WTC11 (cell line): ENCODE measurements around the gene SMAD3. TPM values are rescaled to one million over a fixed set of nuclear protein-coding genes. Genes with fewer than 3 reads are reported as not detected.

Experiments used
- ATAC-seq: fragments of 200-7000 bp; cut with Tn5 transposase; 2 replicates; pipeline ENCODE4 v1.10.0; 2021; ENCODE audit warnings: mild to moderate bottlenecking, moderate library complexity
- CTCF ChIA-PET: fragments of 300-600 bp; sonication (Branson Sonifier 250); formaldehyde crosslinking; loops from one replicate; lab custom pipeline; 2021; ENCODE audit warnings: antibody characterized with exemption; lab: Charles Lee
- POLR2A ChIA-PET: fragments of 350-600 bp; sonication (Branson Sonifier 250); formaldehyde crosslinking; loops from one replicate; lab custom pipeline; 2021; ENCODE audit warnings: antibody characterized with exemption; lab: Charles Lee
- DNase-seq: peaks from one replicate; pipeline ENCODE4 v3.0.0; 2021; ENCODE audit warnings: low spot score
- H3K27ac Mint-ChIP-seq: 2 replicates; pipeline ENCODE4 v1.8.0; 2021; ENCODE audit warnings: mixed read lengths
- H3K27me3 Mint-ChIP-seq: 2 replicates; pipeline ENCODE4 v1.8.0; 2021; ENCODE audit warnings: low read depth, mild to moderate bottlenecking, moderate library complexity, mixed read lengths
- H3K36me3 Mint-ChIP-seq: 2 replicates; pipeline ENCODE4 v1.8.0; 2021; ENCODE audit warnings: mixed read lengths
- H3K4me1 Mint-ChIP-seq: 2 replicates; pipeline ENCODE4 v1.8.0; 2022; ENCODE audit warnings: mixed read lengths
- H3K4me3 Mint-ChIP-seq: 2 replicates; pipeline ENCODE4 v1.8.0; 2021; ENCODE audit warnings: mild to moderate bottlenecking, moderate library complexity, mixed read lengths
- H3K9me3 Mint-ChIP-seq: 2 replicates; pipeline ENCODE4 v1.8.0; 2021; ENCODE audit warnings: mixed read lengths
- ARID4B ChIP-seq: sonication (generic); formaldehyde crosslinking; IDR thresholded peaks from 2 replicates; pipeline ENCODE4 v1.8.0; 2023; ENCODE audit warnings: missing genetic modification reagents, mild to moderate bottlenecking, borderline replicate concordance
- CDX4 ChIP-seq: fragments of 250-450 bp; sonication (Bioruptor Pico); IDR thresholded peaks from 2 replicates; pipeline ENCODE4 v1.9.0; 2021; ENCODE audit warnings: moderate library complexity, mild to moderate bottlenecking, inconsistent platforms, borderline replicate concordance
- CREB1 ChIP-seq: sonication (generic); formaldehyde crosslinking; IDR thresholded peaks from 2 replicates; pipeline ENCODE4 v1.8.0; 2023; ENCODE audit warnings: mild to moderate bottlenecking, missing genetic modification reagents
- E2F1 ChIP-seq: sonication (generic); formaldehyde crosslinking; IDR thresholded peaks from 2 replicates; pipeline ENCODE4 v1.8.0; 2022; ENCODE audit warnings: mild to moderate bottlenecking, missing genetic modification reagents
- EMX1 ChIP-seq: fragments of 250-450 bp; sonication (Bioruptor Pico); IDR thresholded peaks from 2 replicates; pipeline ENCODE4 v1.8.0; 2021; ENCODE audit warnings: mild to moderate bottlenecking
- ERG ChIP-seq: fragments of 250-450 bp; sonication (Bioruptor Pico); IDR thresholded peaks from 2 replicates; pipeline ENCODE4 v1.8.0; 2021; ENCODE audit warnings: mild to moderate bottlenecking
- FOXJ3 ChIP-seq: sonication (generic); formaldehyde crosslinking; IDR thresholded peaks from 2 replicates; pipeline ENCODE4 v1.9.0; 2021; ENCODE audit warnings: missing genetic modification reagents, mild to moderate bottlenecking, borderline replicate concordance
- FOXP1 ChIP-seq: sonication (generic); formaldehyde crosslinking; IDR thresholded peaks from 2 replicates; pipeline ENCODE4 v1.8.0; 2022; ENCODE audit warnings: missing genetic modification reagents, mild to moderate bottlenecking, moderate library complexity, borderline replicate concordance
- FOXP4 ChIP-seq: sonication (generic); formaldehyde crosslinking; IDR thresholded peaks from 2 replicates; pipeline ENCODE4 v1.8.0; 2022; ENCODE audit warnings: mild to moderate bottlenecking, missing genetic modification reagents
- HMGA2 ChIP-seq: fragments of 250-450 bp; sonication (Bioruptor Pico); IDR thresholded peaks from 2 replicates; pipeline ENCODE4 v1.4.0; 2021; ENCODE audit warnings: mild to moderate bottlenecking, moderate library complexity
- JUN ChIP-seq: sonication (generic); formaldehyde crosslinking; IDR thresholded peaks from 2 replicates; pipeline ENCODE4 v1.8.0; 2023; ENCODE audit warnings: mild to moderate bottlenecking, missing genetic modification reagents
- MAX ChIP-seq: sonication (generic); formaldehyde crosslinking; IDR thresholded peaks from 2 replicates; pipeline ENCODE4 v1.8.0; 2022; ENCODE audit warnings: mild to moderate bottlenecking, missing genetic modification reagents
- NFE2L1 ChIP-seq: sonication (generic); formaldehyde crosslinking; IDR thresholded peaks from 2 replicates; pipeline ENCODE4 v1.8.1; 2023; ENCODE audit warnings: missing genetic modification reagents
- RORB ChIP-seq: fragments of 250-450 bp; sonication (Bioruptor Pico); IDR thresholded peaks from 2 replicates; pipeline ENCODE4 v1.9.0; 2021; ENCODE audit warnings: mild to moderate bottlenecking
- SOX15 ChIP-seq: fragments of 250-450 bp; sonication (Bioruptor Pico); IDR thresholded peaks from 2 replicates; pipeline ENCODE4 v1.9.0; 2021; ENCODE audit warnings: mild to moderate bottlenecking
- ZNF138 ChIP-seq: sonication (generic); formaldehyde crosslinking; conservative IDR thresholded peaks from 2 replicates; pipeline ENCODE4 v1.8.1; 2022; ENCODE audit warnings: mild to moderate bottlenecking, moderate library complexity, missing genetic modification reagents
- ZNF317 ChIP-seq: sonication (generic); formaldehyde crosslinking; IDR thresholded peaks from 2 replicates; pipeline ENCODE4 v1.8.1; 2023; ENCODE audit warnings: low read depth, mild to moderate bottlenecking, moderate library complexity, missing genetic modification reagents, borderline replicate concordance
- ZNF396 ChIP-seq: fragments of 250-450 bp; sonication (Bioruptor Pico); IDR thresholded peaks from 2 replicates; pipeline ENCODE4 v1.8.0; 2021; ENCODE audit warnings: mild to moderate bottlenecking, moderate library complexity, borderline replicate concordance
- ZNF416 ChIP-seq: fragments of 250-450 bp; sonication (Bioruptor Pico); IDR thresholded peaks from 2 replicates; pipeline ENCODE4 v1.9.0; 2021; ENCODE audit warnings: mild to moderate bottlenecking, inconsistent platforms
- ZNF423 ChIP-seq: fragments of 250-450 bp; sonication (Bioruptor Pico); IDR thresholded peaks from 2 replicates; pipeline ENCODE4 v2.1.2; 2022; ENCODE audit warnings: mild to moderate bottlenecking, moderate library complexity
- ZNF425 ChIP-seq: fragments of 250-450 bp; sonication (Bioruptor Pico); conservative IDR thresholded peaks from 2 replicates; pipeline ENCODE4 v1.9.0; 2021; ENCODE audit warnings: mild to moderate bottlenecking
- ZSCAN18 ChIP-seq: fragments of 250-450 bp; sonication (Bioruptor Pico); IDR thresholded peaks from 2 replicates; pipeline ENCODE4 v2.1.2; 2022; ENCODE audit warnings: mild to moderate bottlenecking, moderate library complexity
- total RNA-seq: library from RNA; stranded (reverse); gene quantifications from 3 replicates; pipeline ENCODE4 v1.2.3, GENCODE V29; 2021

SMAD3 gene
- total RNA-seq, 1 experiment from 2014 or later = 34.6 TPM

- TF ChIP-seq ARID4B (CRISPR knock-in tag) = no peak
- TF ChIP-seq ZNF423 (CRISPR knock-in tag) = no peak
- no peak for TF ChIP-seq FOXP1
- no peak for TF ChIP-seq EMX1
- no peak for TF ChIP-seq ZNF317
- no peak for TF ChIP-seq ZNF416
- no peak for TF ChIP-seq ZNF396 (CRISPR knock-in tag)
- no peak for TF ChIP-seq CREB1 (CRISPR knock-in tag)
- TF ChIP-seq ZNF138 (CRISPR knock-in tag) = no peak
- TF ChIP-seq ERG (CRISPR knock-in tag) = no peak
- no peak for TF ChIP-seq ZSCAN18
- TF ChIP-seq NFE2L1 (CRISPR knock-in tag) = no peak
These were observed 135.7 kb downstream of the SMAD3 start (continued) for GRCh38 chr15:67201136-67201535.

GRCh38 chr15:67202091-67202490, 136.7 kb downstream of the SMAD3 start:
- H3K36me3 Mint-ChIP-seq = peaks cover 9% of the 10 kb centered on the region; the same call in 1 of the 2 replicates
- H3K9me3 Mint-ChIP-seq = no peaks in the 10 kb centered on the region

GRCh38 chr15:67202991-67203390, 137.6 kb downstream of the SMAD3 start:
- no peak overlapping the region for H3K4me3 Mint-ChIP-seq
- no peaks in the 10 kb centered on the region for H3K9me3 Mint-ChIP-seq
- H3K4me1 Mint-ChIP-seq = peaks cover 12% of the 10 kb centered on the region
- DNase-seq (no peak), ATAC-seq (no peak)
- ChIA-PET CTCF (no interaction called here), POLR2A (no interaction called here)
- H3K27me3 Mint-ChIP-seq = no peaks in the 10 kb centered on the region
- peaks cover 9% of the 10 kb centered on the region; the same call in 1 of the 2 replicates for H3K36me3 Mint-ChIP-seq
- no peak overlapping the region for H3K27ac Mint-ChIP-seq
- TF ChIP-seq RORB (CRISPR knock-in tag) (no peak), E2F1 (CRISPR knock-in tag) (no peak), ZNF425 (no peak), FOXJ3 (CRISPR knock-in tag) (no peak), FOXP4 (CRISPR knock-in tag) (no peak), MAX (no peak), CREB1 (CRISPR knock-in tag) (no peak)

More at GRCh38 chr15:67202091-67202490, 136.7 kb downstream of the SMAD3 start:
- ATAC-seq (no peak), DNase-seq (no peak)
- ChIA-PET CTCF (interaction anchor here (1.2 kb wide), 1 partner anchor 37 kb away, joined by 3 read pairs; no protein-coding TSS in a partner anchor), POLR2A (no interaction called here)
- H3K4me3 Mint-ChIP-seq = no peak overlapping the region
- H3K27me3 Mint-ChIP-seq = no peaks in the 10 kb centered on the region
- H3K4me1 Mint-ChIP-seq = peaks cover 12% of the 10 kb centered on the region
- H3K27ac Mint-ChIP-seq = no peak overlapping the region
- no peak for TF ChIP-seq SOX15 (CRISPR knock-in tag)
- no peak for TF ChIP-seq HMGA2 (CRISPR knock-in tag)
- no peak for TF ChIP-seq CDX4 (CRISPR knock-in tag)
- no peak for TF ChIP-seq JUN
- TF ChIP-seq ZNF423 (CRISPR knock-in tag) = no peak
